DLD1 (cell line): Measurements from ENCODE around the gene KCNJ5.
"Not testable (repeated sequence)": the region's sequence is repeated elsewhere in the genome, so short reads cannot be mapped to it uniquely, and the experiment has no call there.

Source experiments
- in situ Hi-C: cut with HindIII; loops from 2 replicates; pipeline ENCODE4 v1.10.0; 2017; ENCODE audit warnings: low sequenced_read_pairs

The KCNJ5 gene

DNA sequence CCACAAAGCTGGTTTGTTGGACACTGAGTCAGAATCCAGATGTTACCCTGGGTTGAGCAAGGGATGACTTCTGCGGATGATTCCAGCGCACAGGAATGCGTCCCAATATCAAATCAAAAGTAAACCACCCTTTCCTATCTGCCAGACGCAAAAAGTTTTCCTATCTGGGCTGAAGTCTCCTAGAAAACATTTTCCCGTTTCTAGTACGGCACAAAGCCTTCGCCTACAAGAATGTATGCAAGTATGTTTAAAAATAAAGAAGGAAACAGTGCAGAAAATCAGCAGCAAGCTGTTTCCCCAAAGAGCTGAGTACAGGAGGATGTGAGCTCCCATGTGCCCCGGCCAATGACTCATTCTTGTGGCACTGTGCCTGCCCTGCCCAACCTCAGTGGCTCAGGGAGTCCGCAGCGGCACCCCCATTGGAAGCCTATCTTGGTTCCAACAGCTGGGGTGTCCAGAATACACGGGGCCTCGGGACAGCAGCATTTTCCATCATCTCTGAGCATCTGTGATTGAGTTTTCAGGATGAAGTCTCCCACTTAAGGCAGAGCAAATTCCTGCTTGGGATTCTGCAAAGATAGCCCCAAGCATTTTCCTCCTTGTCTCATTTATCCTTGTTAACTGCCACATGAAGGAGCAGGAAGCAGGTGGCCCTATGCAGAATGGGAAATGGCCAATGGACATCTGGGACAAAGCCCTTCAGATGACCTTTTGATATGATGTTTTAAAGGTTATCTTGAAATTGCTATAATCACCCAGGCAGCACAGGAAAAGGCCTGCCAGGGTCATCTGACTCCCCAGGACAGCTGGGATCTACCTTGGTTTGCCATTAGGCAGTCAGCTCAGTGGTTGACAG, 17.5 kb downstream of the KCNJ5 start:
- in situ Hi-C loops = no loop called here

DNA sequence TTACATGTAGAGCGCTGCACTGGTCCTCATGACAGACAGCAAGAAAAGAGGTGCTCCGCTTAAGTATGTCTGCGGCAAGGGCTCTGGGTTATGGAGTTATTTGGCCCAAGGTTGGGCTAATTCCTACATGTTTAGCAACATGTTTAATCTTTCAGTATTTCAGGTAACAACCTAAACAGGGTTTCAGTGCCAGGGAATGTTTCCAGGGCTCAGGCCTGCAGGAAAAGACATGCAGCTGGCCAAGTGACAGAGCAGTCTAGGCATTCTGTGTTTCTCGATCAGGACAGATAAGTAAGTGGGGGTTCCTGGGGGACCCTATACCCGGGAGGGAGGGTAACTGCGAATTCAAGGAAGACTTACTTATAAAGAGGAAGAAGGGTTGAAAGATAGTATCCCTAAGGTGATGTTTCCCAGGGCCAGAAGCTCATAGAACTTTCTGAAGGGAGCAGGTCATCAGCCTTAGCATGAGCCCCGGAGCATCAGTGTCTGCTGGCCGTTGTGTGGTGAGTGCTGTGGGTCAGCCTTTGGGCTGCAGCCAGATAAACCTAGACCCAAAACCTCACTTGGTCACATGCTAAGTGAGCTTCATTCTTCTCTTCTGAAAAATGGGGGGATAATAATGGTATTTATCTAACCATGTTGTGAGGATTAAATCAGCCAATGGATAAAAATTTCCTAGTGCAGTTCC, 18.4 kb downstream of the KCNJ5 start:
- in situ Hi-C loops = no loop called here

- in situ Hi-C loops = no loop called here
Measured at GRCh38 chr11:128910576-128910975, 19.4 kb downstream of the KCNJ5 start.

- in situ Hi-C loops = no loop called here
Measured at GRCh38 chr11:128911239-128911638, 20.1 kb downstream of the KCNJ5 start.

DNA sequence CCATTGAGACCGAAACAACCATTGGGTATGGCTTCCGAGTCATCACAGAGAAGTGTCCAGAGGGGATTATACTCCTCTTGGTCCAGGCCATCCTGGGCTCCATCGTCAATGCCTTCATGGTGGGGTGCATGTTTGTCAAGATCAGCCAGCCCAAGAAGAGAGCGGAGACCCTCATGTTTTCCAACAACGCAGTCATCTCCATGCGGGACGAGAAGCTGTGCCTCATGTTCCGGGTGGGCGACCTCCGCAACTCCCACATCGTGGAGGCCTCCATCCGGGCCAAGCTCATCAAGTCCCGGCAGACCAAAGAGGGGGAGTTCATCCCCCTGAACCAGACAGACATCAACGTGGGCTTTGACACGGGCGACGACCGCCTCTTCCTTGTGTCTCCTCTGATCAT, 20.5 kb downstream of the KCNJ5 start:
- in situ Hi-C loops = no loop called here

DNA sequence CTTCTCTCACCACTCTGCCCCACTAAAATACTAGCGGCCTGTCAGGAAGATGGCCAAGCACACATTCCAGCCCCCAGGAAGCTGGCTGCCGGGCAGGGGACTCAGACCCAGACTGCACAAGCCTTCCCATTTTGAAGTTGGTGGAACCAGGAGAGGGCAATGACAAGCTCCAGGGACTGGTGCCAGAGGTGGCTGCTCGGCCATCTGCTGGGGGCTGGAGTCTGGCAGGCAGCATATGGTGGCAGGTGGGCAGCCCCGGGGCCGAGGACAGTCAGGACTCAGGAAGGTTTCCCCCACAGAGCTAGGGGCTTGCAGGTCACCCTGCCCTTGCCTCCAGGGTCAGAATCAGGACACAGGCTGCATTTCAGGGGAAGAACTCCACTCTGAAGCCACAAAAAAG, 22.6 kb downstream of the KCNJ5 start:
- in situ Hi-C loops = no loop called here

GRCh38 chr11:128914216-128915148, 23.3 kb downstream of the KCNJ5 start:
- in situ Hi-C loops = no loop called here

GRCh38 chr11:128915149-128915521, 24.0 kb downstream of the KCNJ5 start:
- in situ Hi-C loops = no loop called here

DNA sequence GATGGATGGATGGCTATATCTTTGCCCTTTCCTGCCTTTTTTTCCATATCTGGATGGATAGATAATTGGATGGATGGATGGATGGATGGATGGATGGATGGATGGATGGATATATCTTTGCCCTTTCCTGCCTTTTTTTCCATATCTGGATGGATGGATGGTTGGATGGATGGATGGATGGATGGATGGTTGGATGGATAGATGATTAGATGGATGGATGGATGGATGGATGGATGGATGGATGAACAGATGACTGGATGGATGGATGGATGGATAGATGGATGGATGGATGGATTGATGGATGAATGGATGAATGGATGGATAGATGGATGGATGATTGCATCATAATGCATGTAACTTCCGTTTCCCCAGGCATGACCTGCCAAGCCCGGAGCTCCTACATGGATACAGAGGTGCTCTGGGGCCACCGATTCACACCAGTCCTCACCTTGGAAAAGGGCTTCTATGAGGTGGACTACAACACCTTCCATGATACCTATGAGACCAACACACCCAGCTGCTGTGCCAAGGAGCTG, 24.9 kb downstream of the KCNJ5 start:
- in situ Hi-C loops = no loop called here

DNA sequence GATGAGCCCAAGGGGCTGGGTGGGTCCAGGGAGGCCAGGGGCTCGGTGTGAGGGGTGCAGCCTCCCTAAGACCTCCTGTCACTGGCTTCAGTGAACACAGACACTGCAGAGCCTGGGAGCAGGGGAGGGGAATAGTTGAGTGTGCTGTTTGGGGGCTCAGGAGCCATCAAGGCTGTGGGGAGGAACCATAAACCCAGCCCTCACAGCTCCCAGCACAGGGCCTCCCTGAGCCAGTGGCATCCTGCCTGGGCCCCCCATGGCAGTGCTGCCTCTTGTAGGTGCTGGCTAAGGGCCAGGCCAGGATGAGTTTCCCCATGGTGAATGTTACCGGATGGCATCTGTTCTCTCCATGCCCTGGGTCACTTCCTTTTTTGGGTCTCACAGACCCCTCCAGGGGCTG, 25.5 kb downstream of the KCNJ5 start:
- in situ Hi-C loops = no loop called here

DNA sequence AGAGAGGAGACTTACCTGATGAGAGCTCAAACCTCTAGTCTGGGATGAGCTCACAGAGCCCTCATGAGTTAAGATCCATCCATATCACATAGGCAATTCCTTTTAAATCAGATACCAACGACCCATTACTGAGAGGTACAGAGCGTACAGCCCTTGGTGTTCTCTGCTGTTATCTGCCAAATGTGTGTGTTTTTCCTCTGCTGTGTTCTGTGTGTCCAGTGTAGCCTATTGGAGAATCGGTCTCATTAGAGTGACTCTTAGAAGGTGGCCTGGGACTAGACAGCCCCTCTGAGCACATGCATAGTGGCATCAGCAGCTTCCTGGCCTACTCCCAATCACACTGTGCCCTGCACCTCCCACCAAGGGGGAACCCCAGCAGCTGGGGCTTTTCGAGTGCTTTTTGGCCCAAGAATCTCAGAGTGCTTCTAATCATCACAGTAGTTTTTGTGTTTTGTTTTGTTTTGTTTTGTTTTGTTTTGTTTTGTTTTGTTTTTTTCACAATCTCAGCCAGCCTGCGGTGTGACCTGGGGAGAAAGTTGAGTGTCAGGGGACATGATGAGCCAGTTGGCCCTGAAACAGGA, 26.1 kb downstream of the KCNJ5 start:
- in situ Hi-C loops = no loop called here

- in situ Hi-C loops = no loop called here
Measured at GRCh38 chr11:128919216-128919615, 28.1 kb downstream of the KCNJ5 start.

DNA sequence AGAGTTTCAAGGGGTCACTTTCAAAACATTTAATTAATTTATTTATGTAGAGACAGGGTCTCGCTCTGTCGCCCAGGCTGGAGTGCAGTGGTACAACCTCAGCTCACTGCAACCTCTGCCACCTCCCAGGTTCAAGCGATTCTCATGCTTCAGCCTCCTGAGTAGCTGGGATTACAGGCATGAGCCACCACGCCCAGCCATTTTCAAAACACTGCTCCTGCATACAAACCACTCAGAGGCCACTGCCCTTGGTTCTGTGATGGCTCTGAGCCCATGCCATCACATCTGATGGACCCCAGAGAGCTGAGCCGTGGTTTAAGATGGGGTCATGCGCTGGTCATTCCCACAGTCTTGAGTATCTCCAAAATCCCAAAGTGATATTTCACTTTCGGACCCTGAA, 28.5 kb downstream of the KCNJ5 start:
- in situ Hi-C loops = not testable (repeated sequence)

DNA sequence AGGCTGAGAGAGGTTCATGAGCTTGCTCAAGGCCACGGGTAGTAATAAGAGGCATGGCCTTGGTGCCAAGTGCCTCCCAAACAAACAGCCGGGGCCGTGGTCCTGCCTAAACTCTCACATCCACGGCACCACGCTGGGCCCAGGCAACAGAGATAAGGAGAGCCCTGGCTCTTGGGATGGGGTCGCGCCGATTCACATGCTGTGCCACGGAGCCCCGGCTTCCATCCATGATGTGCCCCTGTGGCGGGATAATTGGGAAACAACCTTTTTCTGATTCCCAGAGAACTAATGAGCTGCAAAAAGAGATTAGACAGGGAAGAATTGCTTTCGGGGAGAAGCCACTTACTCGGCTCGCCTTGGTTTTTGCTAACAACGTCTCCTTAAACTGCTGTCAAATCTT, 29.5 kb downstream of the KCNJ5 start:
- in situ Hi-C loops = no loop called here

DNA sequence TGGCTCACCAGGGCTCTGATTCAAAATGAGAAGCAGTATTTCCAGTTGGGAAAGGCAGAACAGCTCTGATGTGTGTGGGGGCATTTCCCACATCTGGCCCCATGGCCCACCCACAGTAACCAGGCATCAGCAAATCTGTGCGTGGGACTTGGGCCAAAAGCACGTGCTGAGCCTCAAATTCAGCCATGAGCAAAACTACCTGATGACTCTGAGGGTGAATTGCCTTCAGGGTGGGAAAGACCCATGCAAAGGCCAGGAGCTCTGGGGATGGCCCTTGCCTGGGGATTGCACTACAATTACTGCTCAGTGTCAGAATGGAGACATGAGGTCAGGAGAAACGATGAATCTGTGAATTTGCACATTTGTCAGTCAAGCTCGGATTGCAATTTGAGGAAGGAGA, 30.6 kb downstream of the KCNJ5 start:
- in situ Hi-C loops = no loop called here

DNA sequence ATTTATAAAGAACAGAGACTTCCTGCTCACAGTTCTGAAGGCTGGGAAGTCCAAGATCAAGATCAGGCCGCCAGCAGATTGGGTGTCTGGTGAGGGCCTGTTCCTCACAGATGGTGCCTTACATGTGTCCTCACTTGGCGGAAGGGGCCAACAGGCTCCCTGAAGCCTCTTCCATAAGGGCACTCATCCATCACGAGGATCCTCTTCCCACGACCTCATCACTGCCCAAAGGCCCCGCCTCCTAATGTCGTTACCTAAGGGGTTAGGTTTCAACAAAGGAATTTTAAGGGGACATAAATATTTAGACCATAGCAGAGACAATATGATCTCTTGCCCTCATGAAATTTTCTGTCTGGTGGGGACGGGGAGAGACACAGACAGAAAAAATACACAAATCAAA, 32.9 kb downstream of the KCNJ5 start:
- in situ Hi-C loops = no loop called here

- in situ Hi-C loops = no loop called here
Measured at GRCh38 chr11:128924510-128925249, 33.5 kb downstream of the KCNJ5 start.

DNA sequence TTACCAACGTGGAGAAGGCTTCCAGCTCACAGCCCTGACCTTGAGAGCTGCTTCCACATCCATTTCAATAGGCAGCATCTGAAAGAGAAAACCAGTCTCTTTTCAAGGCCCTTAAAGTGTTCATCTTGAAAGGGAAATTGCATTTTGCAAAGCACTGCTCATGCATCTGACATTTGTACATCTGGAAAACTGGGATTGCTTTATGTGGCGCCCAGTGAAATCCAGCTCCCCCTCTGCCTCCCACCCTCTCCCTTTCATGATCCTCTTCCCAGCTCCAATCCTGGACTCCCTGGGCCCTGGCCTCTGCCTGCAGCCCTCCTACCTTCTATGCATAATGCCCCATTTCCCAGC, 34.1 kb downstream of the KCNJ5 start:
- in situ Hi-C loops = no loop called here

- in situ Hi-C loops = no loop called here
Measured at GRCh38 chr11:128926000-128926399, 34.8 kb downstream of the KCNJ5 start.

- in situ Hi-C loops = no loop called here
Measured at GRCh38 chr11:128926437-128927107, 35.4 kb downstream of the KCNJ5 start.
